DMS79 treated with DMSO at 0.1 percent for 48 hours (cell line): ENCODE data around the gene SLC9C1.

Experiments
- DNase-seq: peaks from one replicate; lab custom pipeline; 2025; lab: John Stamatoyannopoulos, UW

SLC9C1 gene

GRCh38 chr3:112131111-112131510, 162.9 kb downstream of the SLC9C1 start:
- no peak for DNase-seq

- no peak for DNase-seq
These were observed 163.4 kb downstream of the SLC9C1 start for GRCh38 chr3:112130638-112130993.

GRCh38 chr3:112129925-112130637, 163.9 kb downstream of the SLC9C1 start:
- DNase-seq = no peak

- DNase-seq = no peak
These were observed 164.9 kb downstream of the SLC9C1 start for GRCh38 chr3:112128843-112129727.

GRCh38 chr3:112127522-112128494, 166.2 kb downstream of the SLC9C1 start:
- no peak for DNase-seq

- DNase-seq = no peak
These were observed 167.5 kb downstream of the SLC9C1 start for GRCh38 chr3:112126511-112126911.

- no peak for DNase-seq
These were observed 169.0 kb downstream of the SLC9C1 start for GRCh38 chr3:112124907-112125607.

GRCh38 chr3:112123548-112123947, 170.5 kb downstream of the SLC9C1 start:
- no peak for DNase-seq

- DNase-seq = no peak
These were observed 171.1 kb downstream of the SLC9C1 start for GRCh38 chr3:112122870-112123269.

- DNase-seq = no peak
These were observed 172.2 kb downstream of the SLC9C1 start for GRCh38 chr3:112121577-112122547.

- no peak for DNase-seq
These were observed 173.8 kb downstream of the SLC9C1 start for GRCh38 chr3:112119962-112120836.

- DNase-seq = no peak
These were observed 176.0 kb downstream of the SLC9C1 start for GRCh38 chr3:112117841-112118571.

GRCh38 chr3:112117415-112117814, 176.6 kb downstream of the SLC9C1 start:
- no peak for DNase-seq

- no peak for DNase-seq
These were observed 177.2 kb downstream of the SLC9C1 start for GRCh38 chr3:112116748-112117186.

- DNase-seq = no peak
These were observed 178.1 kb downstream of the SLC9C1 start for GRCh38 chr3:112115806-112116383.

GRCh38 chr3:112115161-112115739, 178.8 kb downstream of the SLC9C1 start:
- no peak for DNase-seq

- no peak for DNase-seq
These were observed 179.3 kb downstream of the SLC9C1 start for GRCh38 chr3:112114576-112115160.
